DOHH2 (cell line): ENCODE data around the gene PXT1.

Experiments
- H3F3A ChIP-seq: fragments of 200-600 bp; sonication (generic), shearing (Covaris generic); 2 replicates; pipeline ENCODE4 v1.6.0; 2016; ENCODE audit warnings: antibody characterized with exemption, mild to moderate bottlenecking; ENCODE audit not compliant: control insufficient read depth, insufficient read depth
- H3K27ac ChIP-seq: fragments of 200-600 bp; sonication (generic); 2 replicates; pipeline ENCODE4 v1.5.1; 2014; ENCODE audit warnings: low read depth, mild to moderate bottlenecking, low read length, moderate library complexity
- H3K27me3 ChIP-seq: fragments of 200-600 bp; sonication (generic); 2 replicates; pipeline ENCODE4 v1.6.1; 2014; ENCODE audit warnings: mild to moderate bottlenecking, low read length, mixed read lengths; ENCODE audit not compliant: control insufficient read depth
- H3K36me3 ChIP-seq: fragments of 200-600 bp; sonication (generic); 2 replicates; pipeline ENCODE4 v1.6.1; 2014; ENCODE audit warnings: mild to moderate bottlenecking, low read length, moderate library complexity, mixed read lengths; ENCODE audit not compliant: control insufficient read depth
- H3K4me1 ChIP-seq: fragments of 200-600 bp; sonication (generic); 2 replicates; pipeline ENCODE4 v1.6.1; 2014; ENCODE audit warnings: mild to moderate bottlenecking, low read length, mixed read lengths; ENCODE audit not compliant: control insufficient read depth
- H3K4me2 ChIP-seq: fragments of 200-600 bp; sonication (generic); 2 replicates; pipeline ENCODE4 v1.6.0; 2014; ENCODE audit warnings: mild to moderate bottlenecking, low read length, moderate library complexity
- H3K4me3 ChIP-seq: fragments of 200-600 bp; sonication (generic); 2 replicates; pipeline ENCODE4 v1.5.1; 2014; ENCODE audit warnings: mild to moderate bottlenecking, low read length, mixed read lengths
- H3K79me2 ChIP-seq: fragments of 200-600 bp; sonication (generic); 2 replicates; pipeline ENCODE4 v1.6.1; 2014; ENCODE audit warnings: mild to moderate bottlenecking, low read length, mixed read lengths; ENCODE audit not compliant: control insufficient read depth
- H3K9me2 ChIP-seq: fragments of 200-600 bp; sonication (generic); replicated peaks from 2 replicates; pipeline ENCODE4 v1.6.1; 2014; ENCODE audit warnings: mild to moderate bottlenecking, low read length, mixed read lengths; ENCODE audit not compliant: control insufficient read depth
- H3K9me3 ChIP-seq: fragments of 200-600 bp; sonication (generic); 2 replicates; pipeline ENCODE4 v1.6.1; 2014; ENCODE audit warnings: antibody characterized with exemption, low read length, mixed read lengths; ENCODE audit not compliant: control insufficient read depth, insufficient read depth
- H4K20me1 ChIP-seq: fragments of 200-600 bp; sonication (generic); 2 replicates; pipeline ENCODE4 v1.6.0; 2014; ENCODE audit warnings: low read depth, mild to moderate bottlenecking, antibody characterized with exemption, low read length, moderate library complexity; ENCODE audit not compliant: control insufficient read depth, insufficient read depth
- CTCF ChIP-seq: fragments of 200-600 bp; sonication (generic); IDR thresholded peaks from one replicate; pipeline ENCODE4 v1.5.1; 2014; ENCODE audit warnings: antibody characterized with exemption, mild to moderate bottlenecking, low read depth, low read length; ENCODE audit not compliant: poor library complexity, severe bottlenecking
- EZH2phosphoT487 ChIP-seq: fragments of 200-600 bp; sonication (generic); IDR thresholded peaks from 2 replicates; pipeline ENCODE4 v1.6.1; 2017; ENCODE audit warnings: borderline replicate concordance, mild to moderate bottlenecking, antibody characterized with exemption, low read length, moderate library complexity, mixed read lengths

PXT1 gene

GRCh38 chr6:36347621-36348020 lies 95.0 kb downstream of the PXT1 start:
- H3K79me2 ChIP-seq, result no peaks in the 10 kb centered on the region
- no peaks in the 10 kb centered on the region for H3K36me3 ChIP-seq
- no peak overlapping the region for H3K4me3 ChIP-seq
- no peak overlapping the region for H3K4me2 ChIP-seq
- peaks cover 4% of the 10 kb centered on the region; the same call in 1 of the 2 replicates for H3K9me3 ChIP-seq
- TF ChIP-seq CTCF (no peak), EZH2phosphoT487 (no peak)
- no peaks in the 10 kb centered on the region for H3K9me2 ChIP-seq
- H3K4me1 ChIP-seq, result peaks cover 22% of the 10 kb centered on the region
- no peak overlapping the region for H3K27ac ChIP-seq
- no peaks in the 10 kb centered on the region for H3F3A ChIP-seq
- H3K27me3 ChIP-seq, result peaks cover 4% of the 10 kb centered on the region; the same call in 1 of the 2 replicates
- no peaks in the 10 kb centered on the region for H4K20me1 ChIP-seq

- Histone ChIP-seq H3K4me2 (no peak overlapping the region), H3K36me3 (no peaks in the 10 kb centered on the region), H3K79me2 (no peaks in the 10 kb centered on the region), H3K4me1 (peaks cover 22% of the 10 kb centered on the region), H3K4me3 (no peak overlapping the region), H4K20me1 (no peaks in the 10 kb centered on the region), H3K9me3 (no peaks in the 10 kb centered on the region), H3K9me2 (no peaks in the 10 kb centered on the region), H3K27me3 (peaks cover 4% of the 10 kb centered on the region; the same call in 1 of the 2 replicates), H3K27ac (no peak overlapping the region), H3F3A (no peaks in the 10 kb centered on the region)
- no peak for TF ChIP-seq CTCF
- TF ChIP-seq EZH2phosphoT487, result no peak
Measured at GRCh38 chr6:36346486-36347273, 96.0 kb downstream of the PXT1 start.

GRCh38 chr6:36345681-36346466 lies 96.8 kb downstream of the PXT1 start:
- Histone ChIP-seq H3K27me3 (peaks cover 4% of the 10 kb centered on the region), H3K9me3 (no peaks in the 10 kb centered on the region), H4K20me1 (no peaks in the 10 kb centered on the region), H3K79me2 (no peaks in the 10 kb centered on the region), H3K4me3 (no peak overlapping the region), H3K36me3 (no peaks in the 10 kb centered on the region), H3K9me2 (no peaks in the 10 kb centered on the region), H3K4me1 (peaks cover 26% of the 10 kb centered on the region), H3F3A (no peaks in the 10 kb centered on the region), H3K27ac (no peak overlapping the region), H3K4me2 (no peak overlapping the region)
- TF ChIP-seq CTCF, result no peak
- no peak for TF ChIP-seq EZH2phosphoT487
